Testis (tissue), 2 donors: ENCODE measurements around the gene GRM3.

Experiments used
- POLR2A ChIP-seq: fragments of 450-650 bp; IDR thresholded peaks from one replicate; pipeline ENCODE4 v1.6.1; 2017; ENCODE audit warnings: antibody characterized with exemption, mild to moderate bottlenecking, moderate library complexity
- TF ChIP-seq, protein P1 (sequence below), 3 experiments: fragments of 450-650 bp in 2 of 3; fragments of 200-600 bp in 1 of 3; sonication (generic) in 1 of 3; IDR thresholded peaks; one replicate each; pipeline ENCODE4 v1.5.1; 2016 to 2019; ENCODE audit warnings: antibody characterized with exemption in 3 of 3, mild to moderate bottlenecking in 2 of 3, moderate library complexity in 1 of 3

DNA sequence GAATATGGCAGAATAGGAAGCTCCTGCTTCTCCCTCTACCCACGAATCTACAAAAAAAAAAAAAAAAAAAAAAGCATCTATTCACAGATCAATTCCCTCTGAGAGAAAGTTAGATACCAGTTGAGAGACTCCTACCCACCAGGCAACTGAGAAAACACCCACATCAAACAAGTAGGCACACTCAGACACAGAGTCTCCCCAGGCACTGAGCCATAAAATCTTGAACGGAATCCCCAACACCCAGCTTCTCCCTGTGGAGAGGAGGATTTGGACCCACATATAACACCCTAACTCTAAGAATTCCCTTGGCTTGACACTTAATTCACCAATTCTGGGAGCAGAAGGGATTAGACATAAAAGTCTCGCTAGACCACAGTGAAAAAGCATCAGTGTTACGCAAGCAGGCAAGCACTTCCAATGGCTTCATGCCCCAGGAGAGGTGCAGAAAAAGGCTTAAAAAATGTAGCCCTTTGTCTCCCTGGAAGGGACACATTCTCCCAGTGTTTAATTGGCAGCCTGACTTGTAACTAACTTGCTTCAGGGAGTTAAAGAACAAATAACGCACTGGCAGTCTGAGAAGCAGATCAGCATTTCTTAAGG is 223.6 kb downstream of the GRM3 start:
- no peak for TF ChIP-seq POLR2A
- TF ChIP-seq, protein P1, sequence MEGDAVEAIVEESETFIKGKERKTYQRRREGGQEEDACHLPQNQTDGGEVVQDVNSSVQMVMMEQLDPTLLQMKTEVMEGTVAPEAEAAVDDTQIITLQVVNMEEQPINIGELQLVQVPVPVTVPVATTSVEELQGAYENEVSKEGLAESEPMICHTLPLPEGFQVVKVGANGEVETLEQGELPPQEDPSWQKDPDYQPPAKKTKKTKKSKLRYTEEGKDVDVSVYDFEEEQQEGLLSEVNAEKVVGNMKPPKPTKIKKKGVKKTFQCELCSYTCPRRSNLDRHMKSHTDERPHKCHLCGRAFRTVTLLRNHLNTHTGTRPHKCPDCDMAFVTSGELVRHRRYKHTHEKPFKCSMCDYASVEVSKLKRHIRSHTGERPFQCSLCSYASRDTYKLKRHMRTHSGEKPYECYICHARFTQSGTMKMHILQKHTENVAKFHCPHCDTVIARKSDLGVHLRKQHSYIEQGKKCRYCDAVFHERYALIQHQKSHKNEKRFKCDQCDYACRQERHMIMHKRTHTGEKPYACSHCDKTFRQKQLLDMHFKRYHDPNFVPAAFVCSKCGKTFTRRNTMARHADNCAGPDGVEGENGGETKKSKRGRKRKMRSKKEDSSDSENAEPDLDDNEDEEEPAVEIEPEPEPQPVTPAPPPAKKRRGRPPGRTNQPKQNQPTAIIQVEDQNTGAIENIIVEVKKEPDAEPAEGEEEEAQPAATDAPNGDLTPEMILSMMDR (IDR thresholded peaks at IDR 0.05) = no peak
